GM18505 (cell line): ENCODE results near the gene APOL1.

ENCODE experiments used
- ATAC-seq: cut with Tn5 transposase; IDR thresholded peaks from one replicate; pipeline ENCODE4 v1.9.1; 2021; ENCODE audit not compliant: unreplicated experiment
- POLR2A ChIP-seq: IDR thresholded peaks from 4 replicates; pipeline ENCODE4 v1.6.1; 2011; ENCODE audit warnings: borderline replicate concordance; ENCODE audit not compliant: insufficient read depth, insufficient read length; ENCODE audit errors: extremely low read depth

Gene APOL1

GRCh38 chr22:36302439-36303114 lies 49.6 kb downstream of the APOL1 start:
- no peak for ATAC-seq
- no peak for TF ChIP-seq POLR2A

GRCh38 chr22:36303115-36303467 lies 50.2 kb downstream of the APOL1 start:
- TF ChIP-seq POLR2A = no peak
- ATAC-seq = no peak

GRCh38 chr22:36303874-36304273 lies 50.9 kb downstream of the APOL1 start:
- ATAC-seq = no peak
- no peak for TF ChIP-seq POLR2A

GRCh38 chr22:36304429-36304828 lies 51.5 kb downstream of the APOL1 start:
- no peak for TF ChIP-seq POLR2A

GRCh38 chr22:36305813-36306212 lies 52.9 kb downstream of the APOL1 start:
- no peak for ATAC-seq
- no peak for TF ChIP-seq POLR2A

More at GRCh38 chr22:36304429-36304828, 51.5 kb downstream of the APOL1 start:
- ATAC-seq = no peak

GRCh38 chr22:36306227-36306626 lies 53.3 kb downstream of the APOL1 start:
- no peak for ATAC-seq
- no peak for TF ChIP-seq POLR2A

GRCh38 chr22:36308880-36309279 lies 55.9 kb downstream of the APOL1 start:
- no peak for ATAC-seq

GRCh38 chr22:36311386-36312085 lies 58.6 kb downstream of the APOL1 start:
- TF ChIP-seq POLR2A = no peak

More at GRCh38 chr22:36308880-36309279, 55.9 kb downstream of the APOL1 start:
- TF ChIP-seq POLR2A = no peak

GRCh38 chr22:36315325-36315724 lies 62.4 kb downstream of the APOL1 start:
- ATAC-seq = no peak
- TF ChIP-seq POLR2A = no peak

More at GRCh38 chr22:36311386-36312085, 58.6 kb downstream of the APOL1 start:
- no peak for ATAC-seq

- no peak for ATAC-seq
- TF ChIP-seq POLR2A = no peak
These were observed 63.5 kb downstream of the APOL1 start for GRCh38 chr22:36316419-36316818.
